HG03575 (cell line): Measurements from ENCODE around the gene WDFY3.
"Not testable (repeated sequence)": the region's sequence is repeated elsewhere in the genome, so short reads cannot be mapped to it uniquely, and the experiment has no call there.

Source experiments
- ATAC-seq: cut with Tn5 transposase; IDR thresholded peaks from one replicate; pipeline ENCODE4 v1.9.1; 2021; ENCODE audit not compliant: unreplicated experiment, insufficient number of reproducible peaks, low FRiP score; ENCODE audit errors: extremely low read depth

Gene WDFY3

DNA sequence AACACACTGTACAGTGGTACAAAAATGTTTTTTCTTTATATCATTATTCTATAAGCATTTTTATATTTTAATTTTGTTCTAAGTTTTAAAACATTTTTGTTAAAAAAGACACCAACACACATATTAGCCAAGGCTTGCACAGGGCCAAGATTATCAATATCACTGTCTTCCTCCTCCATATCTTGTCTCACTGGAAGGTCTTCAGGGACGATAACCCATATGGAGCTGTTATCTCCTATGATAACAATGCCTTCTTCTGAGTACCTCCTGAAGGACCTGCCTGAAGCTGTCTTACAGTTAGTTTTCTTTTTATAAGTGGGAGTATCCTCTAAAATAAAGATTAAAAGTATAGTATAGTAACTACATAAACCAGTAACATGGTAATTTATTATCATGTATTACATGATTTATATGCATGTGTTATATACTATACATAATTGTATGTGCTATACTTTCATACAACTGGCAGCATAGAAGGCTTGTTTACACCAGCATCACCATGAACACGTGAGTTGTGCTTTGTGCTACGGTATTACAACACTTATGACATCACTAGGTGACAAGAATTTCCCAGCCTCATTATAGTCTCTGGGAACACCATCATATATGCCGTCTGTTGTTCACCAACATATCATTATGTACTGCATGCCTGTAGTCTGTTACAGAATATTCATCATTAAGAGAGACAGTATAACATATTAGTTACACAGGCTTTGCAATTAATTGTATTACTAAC is 90.7 kb downstream of the WDFY3 start:
- no peak for ATAC-seq

DNA sequence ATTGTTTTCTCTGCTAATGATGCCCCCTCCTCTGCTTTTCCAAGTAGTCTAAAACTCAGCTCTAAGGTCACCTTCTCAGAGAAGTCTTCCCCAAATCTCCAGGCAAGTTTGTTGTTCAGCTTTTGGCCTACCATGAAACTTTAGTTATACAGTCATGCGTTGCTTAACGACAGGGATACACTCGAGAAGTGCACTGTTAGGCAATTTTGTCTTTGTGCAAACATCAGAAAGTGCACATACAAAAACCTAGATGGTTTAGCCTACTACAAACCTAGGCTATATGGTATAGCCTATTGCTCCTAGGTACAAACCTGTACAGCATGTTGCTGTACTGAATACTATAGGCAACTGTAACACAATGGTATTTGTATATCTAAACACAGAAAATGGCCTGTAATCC is 91.9 kb downstream of the WDFY3 start:
- ATAC-seq, result no peak

DNA sequence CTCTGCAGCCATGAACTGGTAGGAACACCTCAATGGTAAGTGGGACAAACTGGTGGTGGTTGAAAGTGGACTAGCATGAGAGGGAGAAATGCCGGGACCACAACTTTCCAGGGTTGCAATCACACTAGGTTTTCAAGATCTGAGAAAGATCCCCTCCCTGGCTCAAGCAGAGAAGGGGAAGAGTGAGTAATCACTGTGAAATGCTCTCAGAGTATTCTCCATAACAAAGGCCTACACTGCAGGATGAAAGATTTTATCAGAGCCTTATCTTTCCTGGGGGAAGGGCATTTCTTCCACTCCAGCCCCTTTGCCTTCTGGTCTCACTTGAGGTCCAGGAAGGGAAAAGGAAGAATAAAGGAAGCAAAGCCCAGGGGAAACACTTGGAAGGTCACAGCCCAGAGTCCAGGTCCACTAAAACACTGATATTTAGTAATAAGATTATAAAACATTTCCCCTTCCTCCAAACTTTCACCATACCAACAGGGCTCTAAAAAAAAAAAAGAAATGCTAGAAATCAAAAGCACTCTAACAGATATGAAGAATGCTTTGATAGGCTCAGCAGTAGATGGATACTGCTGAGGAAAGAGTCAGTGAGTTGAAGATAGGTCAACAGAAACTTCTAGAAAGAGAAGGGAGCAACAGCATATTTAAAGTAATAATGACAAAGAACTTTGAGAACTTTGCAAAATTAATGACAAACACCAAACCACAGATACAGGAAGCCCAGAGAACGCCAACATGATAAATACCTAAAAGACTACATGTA is 95.9 kb downstream of the WDFY3 start:
- ATAC-seq, result no peak

DNA sequence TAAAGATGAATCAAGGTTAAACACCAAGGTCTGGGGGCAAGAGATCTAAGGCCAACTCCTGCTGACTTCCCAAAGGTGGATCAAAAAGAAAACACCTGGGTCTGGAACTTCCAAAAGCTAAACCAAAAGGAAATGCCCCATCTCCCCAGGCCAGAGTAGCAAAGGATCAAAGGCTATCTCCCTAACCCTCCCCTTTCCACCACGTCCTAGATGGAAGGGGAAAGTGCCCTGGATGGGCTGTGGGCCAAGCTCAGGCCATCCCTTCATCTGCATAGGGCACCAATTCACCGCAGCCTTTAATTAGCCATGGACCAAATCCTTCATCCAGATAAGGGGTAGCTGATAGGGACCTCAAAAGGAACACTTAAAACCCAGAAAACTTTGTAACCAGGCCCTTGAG is 100.2 kb downstream of the WDFY3 start:
- no peak for ATAC-seq

DNA sequence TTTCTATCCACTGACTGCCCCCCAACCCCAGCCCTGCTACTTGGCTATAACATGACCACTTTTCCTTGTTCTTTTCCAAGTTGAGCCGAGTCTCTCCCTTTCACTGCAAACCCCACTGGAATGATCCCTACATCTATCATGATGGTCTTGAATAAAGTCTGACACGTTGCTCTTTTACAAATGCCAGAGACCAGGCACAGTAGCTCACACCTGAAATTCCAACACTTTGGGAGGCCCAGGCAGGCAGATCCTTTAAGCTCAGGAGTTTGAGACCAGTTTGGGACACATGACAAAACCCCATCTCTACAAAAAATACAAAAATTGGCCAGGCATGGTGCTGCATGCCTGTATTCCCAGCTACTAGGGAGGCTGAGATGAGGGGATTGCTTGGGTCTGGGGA is 100.9 kb downstream of the WDFY3 start:
- no peak for ATAC-seq

DNA sequence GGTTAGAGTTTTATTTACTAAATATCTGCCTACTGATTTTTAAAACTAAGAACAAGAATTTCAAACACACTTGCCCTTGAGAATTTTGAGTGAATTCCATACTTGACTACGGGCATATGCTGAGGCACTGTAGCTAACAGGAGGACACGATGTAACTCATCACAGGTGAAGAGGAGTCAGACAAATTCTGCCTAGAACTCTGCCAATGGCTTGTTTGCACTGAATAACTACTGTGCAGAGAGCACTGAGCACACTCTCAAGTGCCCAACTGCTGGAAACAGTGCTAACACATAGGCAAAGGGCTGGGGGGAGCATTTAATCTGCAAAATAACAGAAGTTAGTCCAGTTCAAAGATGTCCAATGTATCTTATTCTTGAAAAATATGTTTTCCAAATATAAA is 104.4 kb downstream of the WDFY3 start:
- ATAC-seq, result no peak

DNA sequence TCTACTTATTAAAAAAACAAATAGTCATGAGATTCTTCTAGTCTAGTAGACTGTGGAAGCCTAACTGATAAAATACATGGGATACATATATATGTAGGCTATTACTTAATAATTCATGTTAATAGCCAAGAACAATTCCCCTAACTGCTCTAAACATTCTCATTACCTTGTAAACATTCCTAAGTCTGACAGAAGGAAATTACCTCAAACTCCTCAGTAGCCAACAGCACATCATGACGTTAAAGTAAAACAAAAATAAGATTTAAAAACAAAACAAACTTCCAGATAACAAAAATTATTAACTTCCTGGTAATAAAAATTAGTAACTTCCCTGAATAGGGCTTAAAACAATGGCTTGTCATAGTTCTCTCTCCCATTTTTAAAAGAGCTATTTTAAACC is 109.2 kb downstream of the WDFY3 start:
- ATAC-seq, result no peak

DNA sequence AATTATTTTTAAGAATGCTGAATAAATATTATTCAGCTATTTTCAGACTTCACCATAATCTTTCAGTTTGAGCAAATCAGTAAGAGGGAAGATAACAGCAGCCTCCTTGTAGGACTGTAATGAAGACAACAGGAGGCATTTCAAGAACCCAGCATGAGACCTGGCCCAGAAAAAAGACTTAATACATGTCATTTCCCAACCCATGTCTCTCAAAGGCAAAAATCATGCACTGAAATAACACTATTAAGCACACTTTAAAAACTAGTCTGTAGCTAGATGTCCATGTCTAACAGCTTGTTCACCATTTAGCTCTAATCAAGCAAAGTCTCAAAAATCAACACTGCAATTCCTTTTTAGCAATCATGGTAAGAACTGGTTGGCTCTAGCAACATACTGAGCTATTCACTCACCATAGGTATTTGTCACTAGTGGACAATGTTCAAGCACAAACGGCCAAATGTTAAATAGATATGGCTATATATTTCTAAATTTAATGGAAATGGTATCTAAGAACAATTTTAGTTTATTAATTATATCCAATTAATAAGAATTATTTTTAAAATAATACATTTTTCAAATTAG is 109.9 kb downstream of the WDFY3 start:
- no peak for ATAC-seq

DNA sequence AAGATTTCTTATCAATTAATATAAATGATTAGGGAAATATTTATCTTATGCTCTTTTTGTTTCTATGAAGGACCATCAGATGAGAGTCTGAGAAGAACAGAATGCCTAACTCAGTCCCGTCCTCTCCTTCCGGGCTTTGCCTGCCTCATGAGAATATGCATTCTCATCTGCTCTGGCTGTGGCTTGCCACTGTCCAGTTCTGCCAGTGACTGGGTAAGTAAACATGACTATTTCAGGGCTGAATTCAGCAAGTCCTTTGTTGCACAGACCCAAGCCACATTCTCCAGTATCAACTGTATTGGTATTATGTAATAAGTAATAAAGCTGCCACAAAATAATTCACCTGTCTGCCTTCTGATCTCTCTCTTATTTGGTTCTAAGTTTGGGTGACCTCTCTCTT is 110.7 kb downstream of the WDFY3 start:
- no peak for ATAC-seq

DNA sequence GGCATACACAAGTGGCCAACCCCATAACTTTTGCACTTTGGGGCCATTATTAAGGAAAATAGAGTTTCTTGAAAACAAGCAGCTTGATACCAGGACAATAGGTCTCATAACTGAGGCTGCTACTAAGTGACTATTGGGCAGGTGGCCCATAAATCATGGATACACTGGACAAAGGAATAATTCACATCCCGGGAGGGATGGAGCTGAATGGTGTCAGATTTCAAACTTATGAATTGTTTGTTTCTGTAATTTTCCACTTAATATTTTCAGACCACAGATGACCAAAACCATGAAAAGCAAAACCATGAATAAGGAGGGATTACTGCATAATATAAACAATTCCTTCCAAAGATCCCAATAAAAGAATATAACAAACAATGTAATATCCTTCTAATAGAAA is 114.4 kb downstream of the WDFY3 start:
- no peak for ATAC-seq

DNA sequence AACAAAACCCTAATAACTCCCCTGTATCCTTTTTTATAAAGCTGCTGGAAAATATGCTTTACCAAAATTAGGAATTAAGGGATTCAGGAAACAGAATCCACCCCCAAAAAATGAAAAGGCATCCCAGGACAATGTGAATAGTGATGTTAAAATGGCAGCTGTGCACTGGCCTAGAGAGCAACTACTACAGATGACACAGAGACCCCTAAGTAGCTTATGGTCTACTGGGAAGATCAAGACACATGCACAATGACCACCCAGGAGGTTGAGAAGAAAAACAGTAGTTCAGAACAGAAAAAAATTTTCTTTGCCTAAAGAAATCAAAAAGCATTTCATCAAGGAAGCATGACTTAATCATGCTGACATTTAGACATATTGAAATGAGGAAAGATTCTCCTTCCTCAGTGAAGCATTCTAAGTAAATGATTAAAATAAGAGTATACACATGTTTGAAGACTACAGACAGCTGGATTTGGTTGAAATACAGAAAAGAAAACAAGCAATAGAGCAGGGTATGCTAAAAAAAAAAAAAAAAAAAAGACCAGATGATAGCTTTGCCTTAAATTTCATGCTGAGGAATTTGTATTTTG is 117.3 kb downstream of the WDFY3 start:
- no peak for ATAC-seq

DNA sequence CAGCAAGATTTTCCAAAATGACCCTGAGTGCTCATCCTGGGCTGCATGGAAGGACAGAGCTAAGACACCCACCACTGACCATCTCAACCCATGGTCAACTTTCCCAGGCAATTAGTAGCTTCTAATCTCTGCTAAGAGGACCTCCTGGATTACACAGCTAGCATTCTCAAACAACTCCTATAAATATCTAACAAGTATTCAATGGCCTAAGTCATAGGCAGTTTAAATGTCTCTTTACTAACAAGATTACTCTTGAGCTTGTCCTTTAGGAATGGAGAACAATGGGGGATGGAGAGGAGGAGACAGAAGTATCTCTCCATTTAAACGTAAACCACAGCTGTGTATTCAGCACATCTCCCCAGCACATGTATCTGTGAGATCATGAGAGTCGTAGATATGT is 118.1 kb downstream of the WDFY3 start:
- no peak for ATAC-seq

DNA sequence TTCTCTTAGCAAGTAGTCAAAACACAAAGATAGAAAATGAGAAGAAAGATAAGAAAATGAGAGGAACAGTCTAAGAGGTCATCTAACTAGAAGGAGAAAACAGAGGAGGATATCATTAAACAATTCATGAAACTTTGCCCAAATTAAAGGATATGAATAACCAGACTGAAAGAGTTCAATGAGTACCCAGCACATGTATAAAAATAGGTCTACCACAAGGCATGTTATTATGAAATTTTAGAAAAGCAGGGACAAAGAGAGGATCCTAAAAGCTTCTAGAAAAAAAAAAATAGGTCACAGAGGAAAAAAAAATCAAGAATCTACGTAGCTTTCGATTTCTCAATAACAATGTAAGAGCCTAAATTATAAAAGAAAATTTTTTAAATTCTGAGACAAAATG is 118.5 kb downstream of the WDFY3 start:
- ATAC-seq, result no peak

DNA sequence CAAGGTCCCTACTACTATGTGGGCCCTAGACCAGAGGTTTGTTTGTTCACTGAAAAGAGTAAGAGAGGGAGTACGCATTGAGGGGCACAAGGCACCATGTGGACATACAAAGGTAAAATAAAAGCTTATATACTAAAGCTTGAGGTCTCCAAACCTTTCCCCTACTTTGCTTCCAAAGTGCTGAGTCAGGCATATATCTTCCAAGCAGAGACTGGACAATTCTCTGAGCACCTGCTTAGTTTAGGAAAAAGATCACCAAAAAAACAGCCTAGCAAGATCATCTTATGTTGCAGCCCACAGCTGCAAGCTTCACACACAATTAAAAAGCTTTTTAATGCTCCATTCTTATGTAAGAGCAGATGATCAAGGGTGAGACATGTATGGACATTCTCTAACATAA is 119.5 kb downstream of the WDFY3 start:
- ATAC-seq, result no peak

DNA sequence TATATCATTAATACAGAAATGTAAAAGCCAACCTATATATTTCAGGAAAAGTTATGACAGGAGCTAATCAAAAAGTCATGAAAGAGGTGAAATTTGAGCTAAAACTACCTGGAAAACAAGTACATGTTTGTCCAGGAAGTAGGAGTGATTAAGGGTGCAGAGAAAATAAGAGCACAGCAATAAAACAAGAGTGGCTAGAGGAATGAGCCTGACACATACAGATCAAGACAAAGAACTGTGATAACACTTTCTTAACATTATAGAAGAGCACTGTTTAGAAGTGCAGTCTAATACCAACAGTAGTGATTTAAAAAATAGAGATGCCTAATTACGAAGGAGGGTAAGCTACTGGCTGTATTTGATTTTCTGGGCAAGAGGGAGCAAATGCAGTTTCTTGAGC is 125.1 kb downstream of the WDFY3 start:
- ATAC-seq, result no peak

DNA sequence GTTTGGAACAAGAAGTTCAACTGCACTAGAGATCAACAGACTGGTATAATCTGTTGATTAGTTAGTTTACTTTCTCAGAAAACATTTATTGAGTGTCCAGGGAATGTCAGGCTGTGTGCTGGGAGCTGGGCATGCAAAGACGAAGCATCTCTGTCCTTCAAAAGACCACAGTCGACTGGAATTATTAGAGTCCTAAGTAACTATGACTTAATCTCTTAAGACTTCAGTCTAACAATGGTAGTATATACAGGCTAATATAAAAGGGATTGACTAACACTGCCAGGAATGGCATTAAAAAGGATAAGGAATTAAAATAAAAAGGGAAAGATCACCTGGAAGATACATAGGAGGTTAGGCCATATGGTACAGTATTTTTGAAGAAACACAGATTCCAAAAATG is 128.7 kb downstream of the WDFY3 start:
- no peak for ATAC-seq

DNA sequence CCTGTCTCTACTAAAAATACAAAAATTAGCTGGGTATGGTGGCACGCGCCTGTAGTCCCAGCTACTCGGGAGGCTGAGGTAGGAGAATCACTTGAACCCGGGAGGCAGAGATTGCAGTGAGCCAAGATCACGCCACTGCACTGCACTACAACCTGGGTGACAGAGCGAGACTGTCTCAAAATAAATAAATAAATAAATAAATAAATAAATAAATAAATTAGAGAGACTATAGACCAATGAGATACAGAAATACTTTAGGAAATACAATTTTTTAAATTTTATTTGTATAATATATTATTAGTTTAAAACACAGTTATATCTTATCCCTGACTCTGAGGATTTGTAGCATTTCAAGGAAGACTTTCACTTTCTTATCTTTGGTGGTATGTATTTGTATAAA is 136.9 kb downstream of the WDFY3 start:
- not testable (repeated sequence) for ATAC-seq

DNA sequence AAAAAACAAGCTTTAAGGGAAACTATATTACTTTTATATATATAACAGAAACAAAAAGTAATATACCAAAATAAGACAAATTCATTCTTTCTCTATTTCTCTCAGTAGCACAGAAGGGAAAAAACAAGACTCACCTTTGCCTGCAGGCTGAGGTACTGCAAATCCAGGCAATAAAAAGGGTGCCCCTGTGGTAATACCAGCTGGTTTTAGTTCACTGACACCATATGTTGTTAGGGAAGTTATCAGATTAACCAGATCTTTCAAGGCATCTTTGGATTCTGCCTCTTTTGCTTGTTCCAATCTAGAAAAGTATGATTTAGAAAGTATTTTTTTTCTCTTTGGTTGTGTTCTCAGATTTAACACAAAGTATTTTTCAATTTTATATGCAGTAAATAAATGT is 139.8 kb downstream of the WDFY3 start:
- no peak for ATAC-seq

DNA sequence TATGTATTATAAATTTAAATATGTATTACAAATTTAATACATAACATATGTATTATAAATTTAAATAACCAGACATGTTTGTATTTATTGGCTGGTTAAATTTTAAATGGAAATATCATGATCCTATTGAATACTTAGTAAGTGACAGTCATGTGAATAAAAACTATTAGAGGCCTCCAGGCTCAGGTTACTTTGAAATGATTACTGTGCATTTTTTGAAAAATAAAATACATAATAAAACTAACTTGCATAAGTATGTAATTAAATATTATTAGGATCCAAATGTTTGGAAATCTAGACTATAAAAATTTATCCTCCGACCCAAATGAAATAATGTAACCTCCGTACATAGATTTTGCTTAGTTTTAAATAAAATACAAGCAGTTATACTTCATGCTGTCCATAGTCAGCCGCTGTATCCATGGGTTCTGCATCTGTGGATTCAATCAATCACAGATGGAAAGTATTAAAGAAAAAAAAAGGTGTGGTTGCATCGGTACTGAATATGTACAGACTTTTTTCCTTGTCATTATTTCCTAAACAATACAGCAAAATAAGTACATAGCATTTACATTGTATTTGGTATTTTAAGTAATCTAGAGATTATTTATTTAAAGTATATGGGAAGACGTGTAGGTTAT is 140.7 kb downstream of the WDFY3 start:
- no peak for ATAC-seq

DNA sequence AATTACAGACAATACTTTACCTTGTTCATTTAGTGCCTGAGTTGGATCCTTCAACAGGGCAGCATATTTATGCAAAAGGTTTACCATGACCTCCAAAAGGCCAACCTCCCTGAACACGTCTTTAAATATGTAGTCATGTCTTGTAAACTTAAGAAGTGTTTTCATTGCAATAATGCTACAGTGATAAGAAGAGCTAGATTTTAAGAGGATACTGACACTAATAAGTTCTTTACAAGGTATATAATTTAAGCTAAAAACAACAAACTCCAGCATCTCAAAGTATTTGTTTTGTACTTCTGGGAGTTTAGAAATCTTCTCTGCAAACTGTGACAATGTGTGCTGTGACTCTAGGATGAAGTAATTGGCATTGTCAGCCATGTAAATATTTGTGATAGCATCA is 145.4 kb downstream of the WDFY3 start:
- ATAC-seq, result no peak
